Hippocampal formation (tissue), 2 donors: ENCODE results near the gene LAMA1.
"Not testable (repeated sequence)": the region's sequence is repeated elsewhere in the genome, so short reads cannot be mapped to it uniquely, and the experiment has no call there.

Experiments used
- DNase-seq, 2 donors: peaks; one replicate each; lab custom pipeline; 2025; lab: John Stamatoyannopoulos, UW

The LAMA1 gene

GRCh38 chr18:6949800-6950586 lies 167.6 kb downstream of the LAMA1 start:
- DNase-seq: no peak

GRCh38 chr18:6948281-6949055 lies 169.1 kb downstream of the LAMA1 start:
- DNase-seq: no peak

- DNase-seq: no peak
Observed at GRCh38 chr18:6947338-6948030, 170.1 kb downstream of the LAMA1 start.

- DNase-seq: no peak
Observed at GRCh38 chr18:6943143-6943542, 174.5 kb downstream of the LAMA1 start.

DNA sequence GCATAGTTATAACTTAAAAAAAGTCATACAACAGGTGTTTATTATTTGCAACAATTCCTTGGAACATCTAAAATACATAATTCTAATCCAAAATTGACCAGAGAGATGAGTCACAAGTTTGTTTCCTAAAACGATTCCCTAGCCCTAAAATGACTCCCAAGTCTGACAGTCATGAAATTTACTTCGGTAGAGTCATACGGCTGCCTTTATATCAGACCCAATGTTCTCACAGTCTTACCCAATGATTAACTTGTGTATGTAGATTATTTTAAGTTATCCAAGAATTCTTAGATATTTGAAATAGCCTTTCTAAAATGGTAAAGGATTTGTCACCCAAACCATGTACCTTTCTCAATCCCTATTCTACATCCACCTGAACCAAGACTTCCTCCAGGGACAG lies 174.9 kb downstream of the LAMA1 start:
- no peak for DNase-seq

DNA sequence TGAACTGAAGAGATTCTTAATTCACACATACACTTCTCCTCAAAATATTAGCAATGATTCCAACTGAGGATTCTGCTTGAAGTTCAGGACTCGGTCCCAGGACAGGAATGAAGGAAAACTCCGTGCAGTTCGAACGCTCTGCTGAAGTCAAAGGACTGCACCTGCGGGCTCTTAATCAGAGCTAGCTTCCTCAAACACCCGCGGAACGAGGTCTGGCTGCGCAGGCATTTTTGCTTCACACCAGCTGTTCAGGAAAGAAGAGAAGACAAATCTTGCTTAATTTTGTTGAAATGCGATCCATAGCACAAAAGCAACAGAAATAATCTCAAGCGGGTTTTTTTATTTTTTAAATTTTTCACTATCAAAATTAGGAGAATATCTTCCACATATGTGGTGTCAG lies 175.6 kb downstream of the LAMA1 start:
- DNase-seq: no peak

- DNase-seq: no peak
Observed at GRCh38 chr18:6940451-6940850, 177.1 kb downstream of the LAMA1 start.

GRCh38 chr18:6939972-6940371 lies 177.6 kb downstream of the LAMA1 start:
- DNase-seq: no peak

DNA sequence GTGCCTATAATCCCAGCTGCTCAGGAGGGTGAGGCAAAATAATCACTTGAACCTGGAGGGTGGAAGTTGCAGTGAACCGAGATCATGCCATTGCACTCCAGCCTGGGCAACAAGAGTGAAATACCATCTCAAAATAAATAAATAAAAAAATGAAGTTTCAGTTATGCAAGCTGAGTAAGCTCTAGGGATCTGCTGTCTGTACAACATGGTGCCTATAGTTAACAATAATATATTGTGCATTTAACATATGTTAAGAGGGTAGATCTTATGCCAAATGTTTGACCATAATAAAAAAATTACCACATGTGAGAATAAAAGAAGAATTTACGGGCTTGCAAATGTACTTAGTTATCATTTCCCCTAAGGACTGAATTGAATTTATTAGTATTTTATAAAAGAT lies 179.2 kb downstream of the LAMA1 start:
- not testable (repeated sequence) for DNase-seq

DNA sequence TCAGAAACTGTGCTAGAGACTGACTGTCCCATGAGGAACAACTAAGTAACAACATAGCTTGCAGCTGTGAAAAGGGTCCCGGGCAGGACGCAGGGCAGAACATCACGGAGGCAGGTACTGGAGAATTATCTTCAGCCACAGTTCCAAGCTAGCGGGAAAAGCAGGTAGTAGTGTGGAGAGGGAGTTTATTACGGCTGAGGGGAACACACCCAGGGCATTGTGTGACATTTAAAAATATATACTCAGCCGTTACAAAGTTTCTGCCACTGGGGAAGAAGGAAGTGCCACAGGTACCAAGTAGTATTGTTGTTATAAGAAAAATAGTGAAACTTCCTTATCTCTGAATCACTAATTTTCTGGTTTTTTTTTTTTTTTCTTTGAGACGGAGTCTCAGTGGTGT lies 179.6 kb downstream of the LAMA1 start:
- no peak for DNase-seq

- no peak for DNase-seq
Observed at GRCh38 chr18:6934859-6935258, 182.7 kb downstream of the LAMA1 start.

DNA sequence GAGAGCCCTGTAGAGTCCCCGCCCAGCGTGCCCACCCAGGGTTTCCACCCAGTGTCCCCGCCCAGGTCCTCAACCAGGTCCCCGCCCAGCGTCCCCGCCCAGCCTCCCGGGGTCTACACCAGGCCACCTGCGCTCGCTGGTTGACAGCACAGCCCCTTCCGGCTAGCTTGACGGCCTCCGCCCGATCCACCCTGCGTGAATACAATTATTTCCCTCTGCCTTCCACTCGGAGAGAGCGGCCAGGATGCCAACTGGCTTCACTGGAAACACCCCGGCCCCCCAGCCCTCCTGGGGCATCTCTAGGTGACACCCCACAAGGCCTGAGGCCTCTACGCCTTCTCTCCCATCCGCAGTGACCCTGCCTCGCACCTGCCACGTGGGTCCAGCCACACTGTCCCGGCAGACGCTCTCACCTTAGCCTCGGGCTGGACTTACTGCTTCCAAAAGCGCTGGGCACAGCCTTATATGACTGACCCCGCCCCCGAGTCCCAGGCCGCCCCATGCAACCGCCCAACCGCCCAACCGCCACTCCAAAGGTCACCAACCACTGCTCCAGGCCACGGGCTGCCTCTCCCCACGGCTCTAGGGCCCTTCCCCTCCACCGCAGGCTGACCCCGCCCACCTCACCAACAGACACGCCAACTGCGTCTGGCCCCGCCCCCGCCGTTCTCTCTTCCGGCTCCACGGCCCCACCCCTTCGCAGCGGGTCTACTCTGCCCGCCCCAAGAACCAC lies 188.1 kb downstream of the LAMA1 start:
- DNase-seq: no peak

DNA sequence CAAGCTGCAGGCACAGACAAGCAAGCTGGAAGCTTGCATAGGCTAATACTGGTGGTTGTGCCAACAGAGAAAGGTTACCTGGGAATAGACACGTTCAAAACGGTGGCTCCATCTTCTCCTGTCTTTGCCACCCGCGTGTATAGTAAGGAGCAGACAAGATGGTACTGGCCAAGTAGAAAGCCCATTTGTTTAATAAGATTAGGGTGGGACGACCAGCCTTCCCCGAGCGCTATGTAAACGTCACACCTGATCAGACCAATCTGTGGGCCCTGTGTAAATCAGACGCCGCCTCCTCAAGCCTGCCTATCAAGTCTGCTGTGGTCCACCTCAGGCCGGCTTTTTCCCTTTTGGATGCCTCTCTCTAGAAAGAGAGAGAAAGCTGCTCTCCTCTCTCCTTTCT lies 189.2 kb downstream of the LAMA1 start:
- DNase-seq: no peak

DNA sequence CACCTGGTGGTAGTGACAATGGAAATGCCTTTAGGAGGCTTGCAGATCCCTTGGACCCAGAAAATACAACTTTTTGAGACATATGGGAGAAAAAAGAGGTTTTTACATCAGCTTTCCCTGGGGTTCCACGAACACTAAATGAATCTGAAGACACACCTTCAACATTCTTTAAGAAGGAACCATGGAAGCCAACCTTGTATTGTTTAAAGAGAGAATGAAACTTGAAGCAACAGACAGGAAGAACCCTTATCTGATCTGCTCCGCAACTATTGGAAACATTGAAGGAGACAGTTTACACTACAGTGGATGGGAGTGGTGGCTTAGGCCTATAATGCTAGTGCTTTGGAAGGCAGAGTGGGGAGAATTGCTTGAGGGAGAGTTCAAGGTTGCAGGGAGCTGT lies 190.4 kb downstream of the LAMA1 start:
- DNase-seq: no peak

- DNase-seq: no peak
Observed at GRCh38 chr18:6923220-6923619, 194.4 kb downstream of the LAMA1 start.

- DNase-seq: no peak
Observed at GRCh38 chr18:6921571-6921970, 196.0 kb downstream of the LAMA1 start.

- DNase-seq: peak in 1 of 2 donors; percentile 4
Observed at GRCh38 chr18:6920099-6920955, 197.3 kb downstream of the LAMA1 start.

GRCh38 chr18:6917072-6917471 lies 200.5 kb downstream of the LAMA1 start:
- no peak for DNase-seq

- no peak for DNase-seq
Observed at GRCh38 chr18:6901286-6901926, 216.2 kb downstream of the LAMA1 start.

- no peak for DNase-seq
Observed at GRCh38 chr18:6891788-6892187, 225.8 kb downstream of the LAMA1 start.
